HG02610 (cell line): ENCODE data around the gene ITGB1.

Experiments used
- ATAC-seq: cut with Tn5 transposase; IDR thresholded peaks from one replicate; pipeline ENCODE4 v1.9.1; 2021; ENCODE audit warnings: mild to moderate bottlenecking, moderate library complexity; ENCODE audit not compliant: unreplicated experiment

ITGB1 gene

DNA sequence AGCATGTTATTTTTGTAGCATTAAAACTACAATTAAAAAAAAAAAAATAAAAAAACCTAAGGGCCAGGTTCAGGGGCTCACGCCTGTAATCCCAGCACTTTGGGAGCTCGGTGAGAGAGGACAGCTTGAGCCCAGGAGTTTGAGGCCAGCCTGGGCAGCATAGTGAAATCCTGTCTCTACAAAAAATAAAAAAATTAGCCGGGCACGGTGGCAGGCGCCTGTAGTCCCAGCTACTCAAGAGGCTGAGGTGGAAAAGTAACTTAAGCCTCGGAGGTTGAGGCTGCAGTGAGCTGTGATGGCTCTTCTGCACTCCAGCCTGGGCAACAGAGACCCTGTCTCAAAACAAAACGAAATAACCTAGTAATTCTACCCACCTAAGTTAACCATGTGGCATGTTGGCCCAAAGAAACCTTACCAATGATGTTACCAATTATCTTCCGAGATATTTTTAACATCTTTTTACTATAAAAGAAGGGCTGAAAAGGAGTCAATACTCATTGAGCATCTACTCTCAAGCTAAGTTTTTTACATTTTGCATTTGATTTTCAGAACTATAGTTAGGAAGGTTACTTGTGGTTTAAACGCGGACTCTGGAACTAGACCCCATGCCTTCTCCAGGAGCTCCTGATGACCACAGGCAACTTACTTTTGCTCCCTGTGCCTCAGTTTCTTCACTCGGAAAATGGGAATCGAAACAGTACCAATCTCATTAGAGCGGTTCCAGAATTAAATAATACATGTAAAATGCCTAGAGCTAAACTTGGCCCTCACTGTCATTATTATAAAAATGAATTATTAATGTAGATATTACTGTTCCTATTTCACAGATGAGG is 1.4 kb downstream of the ITGB1 start:
- ATAC-seq = no peak

- no peak for ATAC-seq
Observed at GRCh38 chr10:32955790-32956189, 2.2 kb downstream of the ITGB1 start.

DNA sequence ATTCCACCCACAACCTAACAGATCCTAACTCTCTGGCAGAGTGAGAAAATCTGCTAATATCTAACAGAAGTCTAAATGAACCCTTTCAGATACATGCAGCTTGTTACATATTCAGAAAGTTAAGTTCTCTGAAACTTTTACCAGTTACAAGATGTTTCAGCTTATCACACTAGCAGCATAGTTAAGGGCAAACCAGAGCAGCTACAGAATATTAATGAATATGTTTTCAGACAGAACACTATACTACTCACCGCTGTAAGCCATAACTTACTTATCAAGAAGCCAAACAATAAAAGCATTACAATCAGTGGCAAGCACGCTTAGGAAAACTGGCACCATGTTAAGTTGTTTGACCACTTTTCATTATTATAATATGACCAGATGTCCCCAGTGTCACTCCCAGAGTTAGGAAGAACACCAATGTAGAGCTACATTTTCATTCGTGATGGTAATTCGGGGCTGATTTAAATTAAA is 2.7 kb downstream of the ITGB1 start:
- ATAC-seq = no peak

DNA sequence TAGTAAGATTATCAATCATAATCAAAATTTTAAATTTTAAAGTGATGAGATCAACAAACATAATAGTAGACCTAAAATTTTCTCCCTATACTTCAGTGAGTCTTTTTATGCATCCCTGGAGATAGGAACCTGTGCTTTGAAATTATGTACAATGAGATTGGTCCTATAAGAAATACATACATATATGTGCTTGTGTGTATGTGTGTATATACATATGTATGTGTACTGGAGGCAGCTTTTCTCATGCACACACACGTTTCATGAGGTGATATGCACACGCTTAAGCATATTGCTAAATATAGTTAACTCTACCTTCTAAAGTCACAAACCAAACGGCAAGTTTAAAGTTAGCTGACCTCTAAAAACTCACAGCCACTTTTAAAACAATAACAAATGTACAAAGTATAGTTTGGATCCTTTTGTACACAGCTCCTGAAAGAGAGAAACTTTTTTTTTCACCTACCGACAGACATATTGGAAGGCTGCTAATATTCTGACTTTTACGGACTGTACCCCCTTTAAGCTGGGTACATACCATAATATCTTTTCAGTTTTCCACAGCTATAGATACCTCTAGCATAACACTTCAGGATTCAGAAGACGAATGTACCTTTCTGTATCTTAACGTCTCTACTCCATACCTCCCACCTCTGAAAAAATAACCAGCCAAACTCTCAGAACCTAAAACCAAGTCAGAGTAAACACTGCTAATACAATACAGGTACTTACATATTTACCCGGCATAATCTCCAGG is 3.3 kb downstream of the ITGB1 start:
- no peak for ATAC-seq

DNA sequence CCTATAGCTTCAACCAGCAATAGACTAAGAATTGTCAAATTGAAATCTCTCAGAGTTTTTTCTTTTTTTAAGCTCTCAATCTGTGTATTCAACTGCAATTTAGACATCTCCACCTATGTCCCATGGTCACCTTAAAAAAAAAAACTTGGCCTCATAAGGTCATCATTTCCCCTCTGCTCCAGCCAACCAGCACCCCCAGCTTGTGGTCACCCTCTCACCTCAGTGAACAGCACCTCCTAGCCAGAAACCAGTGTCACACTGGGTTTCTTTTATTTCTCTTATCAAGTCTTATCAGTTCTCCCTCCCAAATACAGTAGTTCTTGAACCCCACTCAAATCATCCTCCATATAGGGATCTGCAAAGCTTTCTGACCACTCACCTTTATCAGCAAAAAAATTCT is 4.0 kb downstream of the ITGB1 start:
- ATAC-seq = no peak

DNA sequence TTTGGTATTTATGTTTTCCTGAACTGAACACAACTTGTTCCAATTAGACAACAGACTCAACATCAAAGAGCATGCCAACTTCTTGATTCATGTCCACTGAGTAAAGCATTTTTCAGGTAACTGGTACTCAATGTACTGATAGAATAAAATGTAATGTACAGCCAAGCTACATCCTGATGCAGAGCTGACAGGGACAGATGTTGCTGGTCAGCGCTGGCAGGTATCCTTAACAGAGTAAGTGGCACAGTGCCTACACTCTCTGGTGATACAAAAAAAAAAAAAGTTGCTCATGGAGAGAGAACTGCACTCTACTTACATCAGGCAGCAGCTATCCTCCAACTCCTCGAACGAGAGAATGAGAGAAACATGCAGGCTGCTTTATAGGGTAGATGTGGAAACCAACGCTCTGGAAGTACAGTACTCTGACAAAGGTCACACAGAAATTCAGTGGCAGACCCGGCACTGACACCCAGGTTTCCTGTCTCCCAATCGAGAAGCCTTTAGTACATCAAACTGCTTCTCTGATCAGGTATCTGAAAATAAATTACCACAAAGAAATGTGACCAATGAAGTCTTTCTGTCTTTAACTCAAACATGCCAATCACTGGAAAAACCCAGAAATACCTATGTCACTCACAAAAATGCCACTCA is 4.6 kb downstream of the ITGB1 start:
- no peak for ATAC-seq

DNA sequence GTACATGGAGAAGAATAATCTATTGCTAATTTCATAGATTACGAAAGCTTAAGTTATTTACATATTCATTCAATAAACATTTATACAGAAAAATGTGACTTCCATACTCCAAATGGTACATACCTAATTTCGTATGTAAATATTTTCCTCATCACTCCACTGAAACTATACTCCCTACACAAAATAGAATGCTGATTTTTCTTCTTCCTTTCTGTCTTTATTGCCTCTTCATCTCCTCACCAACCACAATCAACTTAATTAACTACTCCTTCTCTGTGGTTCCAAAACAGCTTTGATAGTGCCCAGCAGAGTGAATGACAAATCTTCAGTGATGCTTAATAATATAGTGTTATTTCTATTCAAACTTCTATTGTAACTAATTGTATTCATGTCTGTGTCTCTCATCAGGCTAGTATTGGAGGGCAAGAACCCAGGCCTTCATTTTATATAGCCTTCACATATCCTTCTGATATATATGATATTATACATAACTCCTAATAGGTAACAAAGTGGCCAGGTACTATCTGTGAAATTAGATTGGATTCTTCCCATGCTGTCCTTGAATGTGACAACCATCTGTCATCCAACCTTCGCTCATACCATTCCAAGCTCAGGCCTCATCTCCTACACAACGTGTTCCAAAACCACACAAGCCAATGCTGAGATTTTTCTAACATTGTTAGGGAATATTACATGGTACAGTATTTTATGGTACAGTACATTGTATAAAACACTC is 5.3 kb downstream of the ITGB1 start:
- ATAC-seq = no peak

DNA sequence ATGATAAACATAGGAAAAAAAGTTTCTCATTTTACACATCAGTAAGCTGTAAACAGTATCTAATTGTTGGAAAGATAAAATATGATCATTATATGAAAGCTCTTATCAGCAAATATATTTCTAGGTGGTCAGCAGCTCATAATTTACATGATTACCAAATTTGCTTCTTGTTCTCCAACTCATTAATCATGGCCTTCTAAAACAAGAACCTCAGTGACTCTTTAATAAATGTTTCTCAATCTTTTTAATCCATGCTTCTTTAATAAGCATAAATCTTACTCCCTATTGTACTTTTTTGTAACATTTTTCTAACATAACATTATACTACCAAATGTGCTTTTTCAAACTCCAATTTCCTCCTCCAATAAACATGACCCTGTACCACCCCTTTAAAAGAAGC is 5.9 kb downstream of the ITGB1 start:
- ATAC-seq = no peak

DNA sequence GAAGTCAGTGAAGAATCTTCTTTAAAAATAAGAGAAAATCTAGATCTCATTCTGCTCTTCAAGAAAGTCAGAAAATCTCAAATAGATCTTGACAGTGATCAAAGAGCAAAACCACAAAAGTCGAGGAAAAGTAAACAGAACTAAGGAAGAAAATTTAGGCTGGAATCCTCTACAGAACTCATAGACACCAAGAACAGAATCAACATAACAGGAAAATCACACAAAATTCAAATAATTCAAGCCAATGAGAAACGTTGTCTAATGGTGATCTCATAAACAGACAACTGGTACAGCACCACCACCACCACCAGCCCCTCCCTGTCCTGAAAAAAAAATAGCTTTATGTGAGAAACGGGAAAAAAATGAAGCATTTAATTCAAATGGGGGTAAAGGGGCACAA is 6.9 kb downstream of the ITGB1 start:
- ATAC-seq = no peak

DNA sequence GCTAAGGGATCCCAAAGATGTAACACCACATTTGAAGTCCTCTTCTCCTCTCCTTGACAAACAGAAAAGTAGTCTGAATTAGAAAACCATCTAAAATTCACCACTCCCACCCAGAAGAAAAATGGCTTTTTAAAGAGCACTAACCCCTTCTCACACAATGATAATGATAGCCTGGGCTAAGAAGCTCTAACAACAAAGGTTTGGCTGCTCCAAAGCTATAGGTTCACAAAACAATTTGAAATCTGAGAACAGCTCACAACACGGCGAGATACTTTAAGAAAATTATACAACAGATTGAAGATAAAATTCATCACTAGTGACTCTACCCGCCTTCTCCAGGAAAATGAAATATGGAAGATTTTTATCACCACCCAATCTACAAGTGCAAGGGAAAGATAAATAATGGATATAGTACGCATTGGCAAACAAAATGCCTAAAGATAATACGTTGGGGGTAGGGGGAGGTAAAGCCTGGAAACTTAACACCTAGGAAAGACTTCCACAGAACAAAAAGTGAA is 7.4 kb downstream of the ITGB1 start:
- no peak for ATAC-seq

- no peak for ATAC-seq
Observed at GRCh38 chr10:32949221-32949678, 8.8 kb downstream of the ITGB1 start.

GRCh38 chr10:32948451-32948850 is 9.6 kb downstream of the ITGB1 start:
- ATAC-seq = no peak

DNA sequence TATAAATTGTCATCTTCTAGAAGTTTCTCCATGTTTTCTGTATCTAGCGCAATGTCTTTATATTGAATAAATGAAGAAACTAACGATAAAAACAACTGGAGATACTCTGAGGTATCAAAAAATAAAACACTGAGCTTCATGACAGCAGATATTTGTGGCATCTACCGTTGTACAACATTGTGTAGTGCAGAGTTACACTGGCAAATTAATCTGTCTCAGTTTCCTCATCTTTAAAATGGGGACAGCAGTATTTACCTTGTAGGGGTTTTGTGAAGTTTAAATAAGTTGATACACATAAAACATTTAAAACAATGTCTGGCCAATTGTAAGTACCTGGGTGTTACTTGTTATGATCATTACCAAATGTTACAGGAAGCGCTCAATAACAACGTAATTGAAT is 10.4 kb downstream of the ITGB1 start:
- ATAC-seq = no peak

- no peak for ATAC-seq
Observed at GRCh38 chr10:32946108-32946507, 11.9 kb downstream of the ITGB1 start.

DNA sequence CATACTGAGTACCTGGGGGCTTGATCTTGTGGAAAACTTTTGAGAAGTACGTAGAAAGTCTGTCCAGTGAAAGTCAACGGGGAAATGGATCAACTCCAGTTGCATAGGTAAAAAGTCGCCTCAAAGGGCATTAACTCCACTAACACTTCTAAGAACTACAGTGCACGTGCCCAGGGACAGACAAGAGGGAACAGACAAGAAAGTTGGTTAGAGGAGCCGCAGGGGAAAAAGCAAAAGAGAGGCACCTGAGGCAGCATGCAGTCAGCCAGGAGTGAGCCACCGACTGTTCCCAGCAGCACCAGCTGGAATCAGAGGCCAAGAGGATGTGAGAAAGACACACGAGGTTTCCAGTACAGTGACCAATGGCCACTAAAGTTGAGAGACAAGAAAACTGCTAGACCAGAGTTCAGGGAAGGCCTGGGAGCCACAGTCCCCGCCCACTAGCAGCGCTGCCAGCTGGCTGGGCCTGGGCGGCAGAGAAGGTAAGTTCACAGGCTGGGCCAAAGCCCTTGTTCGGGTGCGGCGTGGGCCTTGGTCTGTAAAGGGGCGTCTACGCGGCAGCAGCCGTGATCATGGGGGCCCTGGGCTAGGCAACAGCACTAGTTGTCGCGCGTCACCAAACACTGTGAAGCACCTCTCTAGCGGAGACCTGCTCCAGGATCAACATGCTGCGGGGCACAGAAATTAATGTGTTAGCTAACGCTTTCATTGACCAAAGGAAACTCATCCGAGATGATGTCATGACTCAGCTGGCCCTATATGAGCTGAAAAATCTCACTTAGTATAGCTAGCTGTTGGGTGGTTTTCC is 14.0 kb downstream of the ITGB1 start:
- ATAC-seq = no peak

DNA sequence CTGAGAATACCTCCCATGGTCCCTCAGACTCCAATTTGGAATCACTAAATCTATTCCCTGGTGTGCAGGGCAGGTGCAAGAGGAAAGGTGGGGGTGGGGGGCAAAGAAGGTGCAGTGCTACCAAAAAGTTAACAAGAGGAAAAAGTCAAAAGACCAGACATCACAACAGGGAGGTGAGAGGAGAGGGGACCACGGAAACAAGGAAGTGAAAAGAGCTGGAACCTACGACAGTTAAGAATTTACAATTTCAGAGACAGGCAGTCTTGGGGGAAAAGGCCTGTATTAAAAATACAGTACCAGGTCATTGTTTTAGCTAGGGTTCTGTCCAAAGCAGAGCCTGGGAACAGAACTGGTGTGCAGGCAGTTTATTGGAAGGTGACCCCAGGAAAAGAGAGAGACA is 14.6 kb downstream of the ITGB1 start:
- ATAC-seq = peak; percentile 51

- ATAC-seq = no peak
Observed at GRCh38 chr10:32942081-32942480, 15.9 kb downstream of the ITGB1 start.

DNA sequence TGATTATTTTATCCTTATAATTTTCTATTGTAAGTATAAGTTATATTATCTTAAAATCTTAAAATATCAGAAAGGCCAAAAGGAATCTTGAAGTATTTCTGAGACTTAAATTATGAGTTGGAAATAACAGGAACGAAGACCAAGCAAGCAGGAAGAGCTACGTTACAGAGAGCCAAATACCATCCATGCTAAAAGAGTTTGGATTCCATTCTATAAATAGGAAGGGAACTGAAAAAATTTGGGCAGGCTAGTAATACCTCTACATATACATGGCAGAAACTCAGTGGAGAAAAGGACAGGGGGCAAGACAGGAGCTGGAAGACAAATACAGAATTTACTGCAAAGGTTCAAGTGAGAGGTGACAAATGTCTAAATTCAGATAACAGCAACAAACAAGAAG is 16.7 kb downstream of the ITGB1 start:
- no peak for ATAC-seq

DNA sequence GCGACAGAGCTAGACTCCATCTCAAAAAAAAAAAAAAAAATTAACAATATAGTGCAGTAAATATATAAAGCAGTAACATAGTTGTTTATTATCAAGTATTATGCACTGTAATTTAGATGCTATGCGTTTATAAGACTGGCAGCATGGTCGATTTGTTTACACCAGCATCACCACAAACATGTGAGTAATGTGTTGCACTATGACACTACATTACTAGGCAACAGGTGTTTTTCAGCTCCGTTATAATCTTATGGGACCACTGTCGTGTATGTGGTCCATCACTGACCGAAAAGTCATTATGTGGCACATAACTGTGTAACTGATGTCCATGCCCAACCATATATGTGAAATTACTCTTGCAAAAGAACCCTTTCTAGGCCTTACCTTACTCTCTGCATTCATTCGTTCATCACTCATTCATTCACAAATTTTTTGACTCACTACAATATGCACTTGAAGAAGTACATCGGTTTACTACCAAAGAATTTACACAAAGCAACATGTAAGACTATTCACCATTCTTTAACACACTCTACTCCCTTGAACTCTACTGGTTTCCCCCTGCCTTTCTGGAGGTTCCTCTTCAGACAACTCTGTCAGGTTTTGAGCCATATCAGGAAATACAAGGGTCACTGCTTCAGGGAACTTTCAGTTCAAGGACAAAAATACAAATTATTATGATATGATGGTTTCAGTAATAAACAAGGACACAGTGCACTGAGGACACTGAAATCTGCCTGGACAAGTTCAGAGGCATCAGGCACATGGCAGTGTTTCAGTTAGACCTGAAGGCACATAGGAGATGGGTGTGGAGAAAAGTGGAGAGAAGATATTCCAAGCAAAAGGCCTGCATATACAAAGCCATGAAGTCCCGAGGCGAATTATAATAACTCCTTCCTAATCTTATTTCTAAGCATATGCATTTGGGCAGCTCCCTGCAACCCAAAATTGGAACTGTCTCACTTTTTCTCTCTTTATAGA is 17.4 kb downstream of the ITGB1 start:
- no peak for ATAC-seq
